HEK293 (cell line): ENCODE measurements around the gene CKB.

Experiments used
- CTCF ChIA-PET: fragments of 350-600 bp; formaldehyde crosslinking; extraction: SDS; loops from one replicate; lab custom pipeline; 2021; ENCODE audit warnings: antibody characterized with exemption; lab: Yijun Ruan, JAX
- POLR2A ChIA-PET: fragments of 300-600 bp; formaldehyde crosslinking; extraction: SDS; loops from one replicate; lab custom pipeline; 2020; ENCODE audit warnings: antibody characterized with exemption, inconsistent platforms; lab: Yijun Ruan, JAX
- H3K27ac ChIP-seq: fragments of 200-500 bp; sonication (Bioruptor generic); 2 replicates; pipeline ENCODE4 v1.5.1; 2014; ENCODE audit warnings: low read depth, low read length, control low read depth, inconsistent platforms; ENCODE audit errors: extremely low read depth
- H3K36me3 ChIP-seq, 2 experiments: fragments of 200-500 bp in 1 of 2; sonication (Bioruptor generic) in 1 of 2; 1 replicate in 1 of 2; 2 replicates in 1 of 2; pipeline ENCODE4 v1.5.1; 2014 to 2017; ENCODE audit warnings: inconsistent platforms in 2 of 2, low read length in 2 of 2; ENCODE audit not compliant: control insufficient read depth in 2 of 2, insufficient read depth in 1 of 2
- H3K4me1 ChIP-seq: fragments of 200-500 bp; sonication (Bioruptor generic); 2 replicates; pipeline ENCODE4 v1.5.1; 2014; ENCODE audit warnings: mild to moderate bottlenecking, low read length, inconsistent platforms; ENCODE audit not compliant: control insufficient read depth, insufficient read depth
- H3K4me3 ChIP-seq: 2 replicates; pipeline ENCODE4 v1.5.1; 2011; ENCODE audit warnings: low read depth, mild to moderate bottlenecking, control low read depth, low read length, moderate library complexity
- H3K9me3 ChIP-seq: fragments of 200-500 bp; sonication (Bioruptor generic); 2 replicates; pipeline ENCODE4 v1.5.1; 2014; ENCODE audit warnings: low read depth, low read length, inconsistent platforms; ENCODE audit not compliant: control insufficient read depth, insufficient read depth
- GLI2 ChIP-seq: fragments of 450-650 bp; formaldehyde crosslinking; IDR thresholded peaks from 2 replicates; pipeline ENCODE4; 2017; ENCODE audit warnings: missing biosample characterization, missing genetic modification characterization, low read depth, borderline replicate concordance
- GLI4 ChIP-seq: fragments of 450-650 bp; formaldehyde crosslinking; IDR thresholded peaks from 2 replicates; pipeline ENCODE4 v1.5.1; 2016; ENCODE audit warnings: missing biosample characterization, missing genetic modification characterization
- GLIS1 ChIP-seq: fragments of 450-650 bp; formaldehyde crosslinking; IDR thresholded peaks from 2 replicates; pipeline ENCODE4 v1.5.1; 2016; ENCODE audit warnings: missing biosample characterization, missing genetic modification characterization
- IKZF3 ChIP-seq: fragments of 450-650 bp; IDR thresholded peaks from 2 replicates; pipeline ENCODE4 v1.5.0; 2018; ENCODE audit warnings: missing biosample characterization, mild to moderate bottlenecking, missing genetic modification characterization, moderate library complexity
- PRDM1 ChIP-seq: fragments of 450-650 bp; formaldehyde crosslinking; IDR thresholded peaks from 2 replicates; pipeline ENCODE4; 2016; ENCODE audit warnings: missing biosample characterization, missing genetic modification characterization
- PRDM10 ChIP-seq: fragments of 450-650 bp; formaldehyde crosslinking; IDR thresholded peaks from 2 replicates; pipeline ENCODE4 v1.5.1; 2016; ENCODE audit warnings: missing biosample characterization, missing genetic modification characterization
- SP7 ChIP-seq: fragments of 450-650 bp; formaldehyde crosslinking; IDR thresholded peaks from 2 replicates; pipeline ENCODE4 v1.5.1; 2016; ENCODE audit warnings: missing biosample characterization, missing genetic modification characterization
- ZBTB10 ChIP-seq: fragments of 450-650 bp; formaldehyde crosslinking; IDR thresholded peaks from 2 replicates; pipeline ENCODE4 v1.5.1; 2016; ENCODE audit warnings: missing biosample characterization, missing genetic modification characterization
- ZBTB20 ChIP-seq: fragments of 450-650 bp; formaldehyde crosslinking; IDR thresholded peaks from 2 replicates; pipeline ENCODE4 v1.5.1; 2016; ENCODE audit warnings: missing biosample characterization, missing genetic modification characterization
- ZFHX2 ChIP-seq: fragments of 450-650 bp; formaldehyde crosslinking; conservative IDR thresholded peaks from 2 replicates; pipeline ENCODE4 v1.5.1; 2016; ENCODE audit warnings: missing biosample characterization, missing genetic modification characterization
- ZNF211 ChIP-seq: fragments of 450-650 bp; formaldehyde crosslinking; IDR thresholded peaks from 2 replicates; pipeline ENCODE4 v1.5.1; 2016; ENCODE audit warnings: low read depth, missing biosample characterization, missing genetic modification characterization
- ZNF239 ChIP-seq: fragments of 450-650 bp; formaldehyde crosslinking; IDR thresholded peaks from 2 replicates; pipeline ENCODE4 v1.5.1; 2016; ENCODE audit warnings: missing biosample characterization, missing genetic modification characterization
- ZNF341 ChIP-seq: fragments of 450-650 bp; formaldehyde crosslinking; IDR thresholded peaks from 2 replicates; pipeline ENCODE4; 2016; ENCODE audit warnings: low read depth, missing biosample characterization, missing genetic modification characterization
- ZNF510 ChIP-seq: fragments of 450-650 bp; formaldehyde crosslinking; IDR thresholded peaks from 2 replicates; pipeline ENCODE4 v1.5.1; 2018; ENCODE audit warnings: mild to moderate bottlenecking, missing genetic modification characterization, missing biosample characterization; ENCODE audit not compliant: insufficient replicate concordance
- ZNF544 ChIP-seq: fragments of 450-650 bp; formaldehyde crosslinking; IDR thresholded peaks from 2 replicates; pipeline ENCODE4 v1.5.0; 2017; ENCODE audit warnings: missing biosample characterization, missing genetic modification characterization
- ZNF549 ChIP-seq: fragments of 450-650 bp; IDR thresholded peaks from 2 replicates; pipeline ENCODE4 v1.5.1; 2018; ENCODE audit warnings: missing biosample characterization, missing genetic modification characterization, mild to moderate bottlenecking, inconsistent platforms, moderate library complexity
- ZNF555 ChIP-seq: fragments of 450-650 bp; formaldehyde crosslinking; conservative IDR thresholded peaks from 2 replicates; pipeline ENCODE4 v1.5.1; 2017; ENCODE audit warnings: missing biosample characterization, mild to moderate bottlenecking, missing genetic modification characterization, inconsistent platforms
- ZNF629 ChIP-seq: fragments of 450-650 bp; formaldehyde crosslinking; IDR thresholded peaks from 2 replicates; pipeline ENCODE4 v1.5.1; 2017; ENCODE audit warnings: missing biosample characterization, missing genetic modification characterization
- ZNF654 ChIP-seq: fragments of 450-650 bp; formaldehyde crosslinking; IDR thresholded peaks from 2 replicates; pipeline ENCODE4 v1.5.1; 2016; ENCODE audit warnings: low read depth, missing biosample characterization, missing genetic modification characterization
- ZNF701 ChIP-seq: fragments of 450-650 bp; formaldehyde crosslinking; IDR thresholded peaks from 2 replicates; pipeline ENCODE4 v1.5.1; 2016; ENCODE audit warnings: missing biosample characterization, missing genetic modification characterization
- ZNF776 ChIP-seq: fragments of 450-650 bp; formaldehyde crosslinking; IDR thresholded peaks from 2 replicates; pipeline ENCODE4 v1.5.0; 2017; ENCODE audit warnings: missing biosample characterization, missing genetic modification characterization, borderline replicate concordance
- TF ChIP-seq, protein P1 (sequence below): fragments of 450-650 bp; formaldehyde crosslinking; IDR thresholded peaks from 2 replicates; pipeline ENCODE4 v1.5.1; 2016; ENCODE audit warnings: missing biosample characterization, missing genetic modification characterization
- TF ChIP-seq, protein P2 (sequence below): fragments of 450-650 bp; formaldehyde crosslinking; IDR thresholded peaks from 2 replicates; pipeline ENCODE4 v1.5.1; 2016; ENCODE audit warnings: missing biosample characterization, missing genetic modification characterization, low read depth

CKB gene

DNA sequence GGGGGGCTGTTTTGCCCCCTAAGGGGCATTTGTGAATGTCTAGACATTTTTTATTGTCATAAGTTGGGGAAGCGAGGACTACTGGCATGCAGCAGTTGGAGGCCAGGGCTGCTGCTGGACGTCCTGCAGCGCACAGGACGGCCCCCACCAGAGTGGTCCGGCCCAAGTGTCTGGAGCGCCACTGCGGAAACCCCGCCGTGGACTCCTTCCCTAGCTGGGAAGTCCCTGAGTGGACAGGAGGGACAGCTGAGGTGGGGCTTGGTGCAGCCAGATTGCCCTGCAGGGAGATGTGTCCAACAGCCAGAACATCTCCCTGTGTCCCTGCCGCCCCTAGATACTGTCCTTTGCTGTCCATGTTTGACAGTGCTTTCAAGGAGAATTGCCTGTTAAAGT lies 5.5 kb downstream of the CKB start:
- Histone ChIP-seq H3K4me3 (no peak overlapping the region), H3K4me1 (peaks cover 17% of the 10 kb centered on the region), H3K36me3 (peaks cover 0 to 33% of the 10 kb centered on the region in 2 experiments; a peak in 2 of 3 replicates), H3K9me3 (no peaks in the 10 kb centered on the region), H3K27ac (no peak overlapping the region; the same call in 1 of the 2 replicates)
- CTCF ChIA-PET = interaction anchor here (0.7 to 3.9 kb wide), 6 partner anchors 11 to 30 kb away, joined by 3 to 48 read pairs (median 3); partner anchors contain the start of gene TRMT61A
- POLR2A ChIA-PET = interaction anchor here (0.5 to 2.7 kb wide), 3 partner anchors 24 to 284 kb away, joined by 3 to 24 read pairs (median 6); no protein-coding TSS in a partner anchor
- TF ChIP-seq PRDM10 (tag by site-specific recombination) (0 out of 2 replicates have a peak, but pooled peaks have one; percentile 27), ZNF555 (tag by site-specific recombination) (no peak), ZNF544 (tag by site-specific recombination) (no peak), ZNF239 (no peak), ZNF701 (tag by site-specific recombination) (no peak), ZBTB20 (tag by site-specific recombination) (no peak), ZNF549 (tag by site-specific recombination) (no peak)
- TF ChIP-seq, protein P1, sequence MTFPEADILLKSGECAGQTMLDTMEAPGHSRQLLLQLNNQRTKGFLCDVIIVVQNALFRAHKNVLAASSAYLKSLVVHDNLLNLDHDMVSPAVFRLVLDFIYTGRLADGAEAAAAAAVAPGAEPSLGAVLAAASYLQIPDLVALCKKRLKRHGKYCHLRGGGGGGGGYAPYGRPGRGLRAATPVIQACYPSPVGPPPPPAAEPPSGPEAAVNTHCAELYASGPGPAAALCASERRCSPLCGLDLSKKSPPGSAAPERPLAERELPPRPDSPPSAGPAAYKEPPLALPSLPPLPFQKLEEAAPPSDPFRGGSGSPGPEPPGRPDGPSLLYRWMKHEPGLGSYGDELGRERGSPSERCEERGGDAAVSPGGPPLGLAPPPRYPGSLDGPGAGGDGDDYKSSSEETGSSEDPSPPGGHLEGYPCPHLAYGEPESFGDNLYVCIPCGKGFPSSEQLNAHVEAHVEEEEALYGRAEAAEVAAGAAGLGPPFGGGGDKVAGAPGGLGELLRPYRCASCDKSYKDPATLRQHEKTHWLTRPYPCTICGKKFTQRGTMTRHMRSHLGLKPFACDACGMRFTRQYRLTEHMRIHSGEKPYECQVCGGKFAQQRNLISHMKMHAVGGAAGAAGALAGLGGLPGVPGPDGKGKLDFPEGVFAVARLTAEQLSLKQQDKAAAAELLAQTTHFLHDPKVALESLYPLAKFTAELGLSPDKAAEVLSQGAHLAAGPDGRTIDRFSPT (tag by site-specific recombination) = no peak

DNA sequence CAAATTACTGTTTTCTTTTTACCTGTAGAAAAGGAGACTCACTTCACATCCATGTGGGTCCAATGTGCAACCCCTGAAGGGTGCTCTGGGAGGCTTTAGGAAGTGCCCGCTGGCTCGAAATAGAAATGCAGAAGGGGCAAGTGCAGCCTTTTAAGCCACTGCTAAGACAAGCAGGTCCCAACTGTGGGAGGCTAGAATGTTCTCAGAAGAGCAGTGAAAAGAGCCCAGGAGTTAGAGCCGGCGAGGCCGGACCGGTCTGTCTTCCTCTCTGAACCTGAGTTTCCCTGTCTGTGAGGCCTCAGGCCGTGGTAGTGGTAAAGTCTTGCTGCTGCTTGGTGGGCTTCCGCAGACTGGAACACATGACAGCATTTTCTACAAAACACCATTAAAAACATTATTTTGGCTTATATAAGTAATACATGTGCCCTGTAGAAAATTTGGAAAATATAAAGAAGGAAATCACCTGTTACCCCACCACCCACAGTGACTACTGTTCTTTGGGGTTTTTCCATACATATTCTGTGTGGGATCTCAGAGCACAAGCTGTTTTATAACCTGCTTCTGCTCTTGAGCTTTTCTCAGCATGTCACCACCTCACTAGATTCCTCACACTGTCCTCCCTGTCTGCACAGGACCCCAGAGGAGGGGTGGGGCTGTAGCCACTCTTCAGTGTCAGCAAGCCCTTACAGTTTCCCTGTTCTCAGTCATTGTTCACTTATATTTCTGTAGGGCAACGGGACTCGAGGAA lies 6.0 kb downstream of the CKB start:
- CTCF ChIA-PET = interaction anchor here (0.7 to 3.9 kb wide), 6 partner anchors 10 to 31 kb away, joined by 3 to 48 read pairs (median 3); partner anchors contain the start of gene TRMT61A
- no peak for TF ChIP-seq GLI4 (tag by site-specific recombination)
- TF ChIP-seq GLIS1 (tag by site-specific recombination) = no peak
- TF ChIP-seq ZNF341 (tag by site-specific recombination) = peak; percentile 50; the same call in 1 of the 2 replicates
- no peak for TF ChIP-seq ZBTB10
- TF ChIP-seq ZNF510 (tag by site-specific recombination) = no peak
- TF ChIP-seq IKZF3 (tag by site-specific recombination) = no peak
- TF ChIP-seq, protein P2, sequence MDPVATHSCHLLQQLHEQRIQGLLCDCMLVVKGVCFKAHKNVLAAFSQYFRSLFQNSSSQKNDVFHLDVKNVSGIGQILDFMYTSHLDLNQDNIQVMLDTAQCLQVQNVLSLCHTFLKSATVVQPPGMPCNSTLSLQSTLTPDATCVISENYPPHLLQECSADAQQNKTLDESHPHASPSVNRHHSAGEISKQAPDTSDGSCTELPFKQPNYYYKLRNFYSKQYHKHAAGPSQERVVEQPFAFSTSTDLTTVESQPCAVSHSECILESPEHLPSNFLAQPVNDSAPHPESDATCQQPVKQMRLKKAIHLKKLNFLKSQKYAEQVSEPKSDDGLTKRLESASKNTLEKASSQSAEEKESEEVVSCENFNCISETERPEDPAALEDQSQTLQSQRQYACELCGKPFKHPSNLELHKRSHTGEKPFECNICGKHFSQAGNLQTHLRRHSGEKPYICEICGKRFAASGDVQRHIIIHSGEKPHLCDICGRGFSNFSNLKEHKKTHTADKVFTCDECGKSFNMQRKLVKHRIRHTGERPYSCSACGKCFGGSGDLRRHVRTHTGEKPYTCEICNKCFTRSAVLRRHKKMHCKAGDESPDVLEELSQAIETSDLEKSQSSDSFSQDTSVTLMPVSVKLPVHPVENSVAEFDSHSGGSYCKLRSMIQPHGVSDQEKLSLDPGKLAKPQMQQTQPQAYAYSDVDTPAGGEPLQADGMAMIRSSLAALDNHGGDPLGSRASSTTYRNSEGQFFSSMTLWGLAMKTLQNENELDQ (tag by site-specific recombination) = no peak
- no peak for TF ChIP-seq SP7
- TF ChIP-seq ZNF776 (tag by site-specific recombination) = no peak
- no peak for TF ChIP-seq ZNF629 (tag by site-specific recombination)
- TF ChIP-seq ZNF654 (tag by site-specific recombination) = no peak
- TF ChIP-seq ZNF211 (tag by site-specific recombination) = no peak
- 0 out of 2 replicates have a peak, but pooled peaks have one; percentile 11 for TF ChIP-seq PRDM1 (tag by site-specific recombination)
- TF ChIP-seq ZFHX2 = no peak
- TF ChIP-seq GLI2 (tag by site-specific recombination) = no peak

More for the DNA sequence above, 6.0 kb downstream of the CKB start:
- POLR2A ChIA-PET = interaction anchor here (0.5 to 0.9 kb wide), 3 partner anchors 12 to 284 kb away, joined by 3 to 6 read pairs (median 4); no protein-coding TSS in a partner anchor
- Histone ChIP-seq H3K27ac (no peak overlapping the region; the same call in none of the 2 replicates), H3K4me3 (no peak overlapping the region), H3K36me3 (peaks cover 0 to 32% of the 10 kb centered on the region in 2 experiments; a peak in 2 of 3 replicates), H3K4me1 (peaks cover 17% of the 10 kb centered on the region), H3K9me3 (no peaks in the 10 kb centered on the region)
